Endodermal cell (in vitro differentiated cells): ENCODE measurements around the gene CCDC3. TPM values are rescaled to one million over a fixed set of nuclear protein-coding genes. Genes with fewer than 3 reads are reported as not detected.

Experiments used
- DNase-seq: peaks from one replicate; pipeline ENCODE4 v3.0.0-alpha.2; 2017
- H3K27ac ChIP-seq: 2 replicates; pipeline ENCODE4 v1.5.1; 2013; ENCODE audit warnings: mild to moderate bottlenecking, low read depth, low read length, moderate library complexity
- H3K27me3 ChIP-seq: 2 replicates; pipeline ENCODE4 v1.6.1; 2013; ENCODE audit warnings: mild to moderate bottlenecking, low read length, moderate library complexity; ENCODE audit not compliant: insufficient read depth, control insufficient read depth, poor library complexity, severe bottlenecking
- H3K36me3 ChIP-seq: 2 replicates; pipeline ENCODE4 v1.7.0; 2013; ENCODE audit warnings: mild to moderate bottlenecking, low read length, moderate library complexity; ENCODE audit not compliant: control insufficient read depth, insufficient read depth
- H3K4me1 ChIP-seq: one replicate; pipeline ENCODE4 v1.7.0; 2013; ENCODE audit warnings: low read length; ENCODE audit not compliant: control insufficient read depth, insufficient read depth
- H3K4me3 ChIP-seq: 2 replicates; pipeline ENCODE4 v1.5.1; 2013; ENCODE audit warnings: mild to moderate bottlenecking, low read length, moderate library complexity
- H3K9ac ChIP-seq: 2 replicates; pipeline ENCODE4 v1.6.1; 2013; ENCODE audit warnings: mild to moderate bottlenecking, low read length, moderate library complexity; ENCODE audit not compliant: poor library complexity, severe bottlenecking; ENCODE audit errors: extremely low read depth
- H3K9me3 ChIP-seq: 2 replicates; pipeline ENCODE4 v1.6.1; 2013; ENCODE audit warnings: mild to moderate bottlenecking, low read length, moderate library complexity; ENCODE audit not compliant: control insufficient read depth
- H3K27ac Mint-ChIP-seq: 2 replicates; pipeline ENCODE4 v1.8.0; 2020; ENCODE audit warnings: mixed read lengths
- H3K27me3 Mint-ChIP-seq: 2 replicates; pipeline ENCODE4 v1.8.0; 2021; ENCODE audit warnings: mild to moderate bottlenecking, mixed read lengths; ENCODE audit not compliant: insufficient read depth
- H3K36me3 Mint-ChIP-seq: 2 replicates; pipeline ENCODE4 v1.8.0; 2020; ENCODE audit warnings: low read depth, mixed read lengths
- H3K4me1 Mint-ChIP-seq: 2 replicates; pipeline ENCODE4 v1.8.0; 2020; ENCODE audit warnings: mixed read lengths
- H3K4me3 Mint-ChIP-seq: 2 replicates; pipeline ENCODE4 v1.8.0; 2020; ENCODE audit warnings: mild to moderate bottlenecking, moderate library complexity, mixed read lengths
- H3K9me3 Mint-ChIP-seq: 2 replicates; pipeline ENCODE4 v1.8.0; 2020; ENCODE audit warnings: mild to moderate bottlenecking, mixed read lengths
- CTCF ChIP-seq: fragments of 200-600 bp; sonication (generic); conservative IDR thresholded peaks from 2 replicates; pipeline ENCODE4 v1.5.0; 2021; ENCODE audit warnings: antibody characterized with exemption, mild to moderate bottlenecking
- WGBS, 2 experiments: methylation state at CpG; one replicate each; pipeline versions ENCODE4 v1.1.5 to v1.1.7; 2013; ENCODE audit warnings: missing lambda C conversion rate in 2 of 2, mixed read lengths in 1 of 2; ENCODE audit not compliant: insufficient coverage in 1 of 2, insufficient read length in 1 of 2; 5-methylcytosine and 5-hydroxymethylcytosine counted together
- total RNA-seq, 2 donors: library from RNA; stranded (reverse); fragmentation: NEBNext Ultra II Directional in 1 of 2; extraction: Animal tissue kit (Norgen Biotek cat#: 25700) in 1 of 2; gene quantifications; 2 replicates in 1 of 2; 3 replicates in 1 of 2; pipeline ENCODE4 v1.2.1, GENCODE V29; 2021

Gene CCDC3
- total RNA-seq, 2 donors from 2014 or later: 4.6 to 12.3 TPM

GRCh38 chr10:12925845-12926244 is 75.7 kb downstream of the CCDC3 start:
- WGBS, 2 experiments: 94 to 100% methylated on average over 1 of the region's 1 CpG
- DNase-seq: no peak
- no peaks in the 10 kb centered on the region for H3K4me1 Mint-ChIP-seq

GRCh38 chr10:12924911-12925310 is 76.6 kb downstream of the CCDC3 start:
- H3K4me1 ChIP-seq: no peaks in the 10 kb centered on the region
- H3K27me3 ChIP-seq: no peaks in the 10 kb centered on the region
- H3K36me3 Mint-ChIP-seq: peaks cover 1% of the 10 kb centered on the region
- no peaks in the 10 kb centered on the region for H3K4me1 Mint-ChIP-seq
- H3K9me3 ChIP-seq: no peaks in the 10 kb centered on the region
- no peak overlapping the region for H3K27ac ChIP-seq
- H3K9ac ChIP-seq: no peak overlapping the region
- no peak overlapping the region for H3K27ac Mint-ChIP-seq
- no peaks in the 10 kb centered on the region for H3K27me3 Mint-ChIP-seq
- H3K9me3 Mint-ChIP-seq: no peaks in the 10 kb centered on the region
- no peak for TF ChIP-seq CTCF
- no peaks in the 10 kb centered on the region for H3K36me3 ChIP-seq
- WGBS, 2 experiments: 93 to 95% methylated on average over 4 to 5 of the region's 5 CpGs
- no peak overlapping the region for H3K4me3 Mint-ChIP-seq
- no peak overlapping the region for H3K4me3 ChIP-seq
- DNase-seq: no peak

More at GRCh38 chr10:12925845-12926244, 75.7 kb downstream of the CCDC3 start:
- Histone ChIP-seq H3K9me3 (no peaks in the 10 kb centered on the region), H3K4me3 (no peak overlapping the region), H3K27ac (no peak overlapping the region), H3K36me3 (no peaks in the 10 kb centered on the region), H3K9ac (no peak overlapping the region), H3K4me1 (no peaks in the 10 kb centered on the region), H3K27me3 (no peaks in the 10 kb centered on the region)
- H3K36me3 Mint-ChIP-seq: peaks cover 1% of the 10 kb centered on the region
- H3K4me3 Mint-ChIP-seq: no peak overlapping the region
- H3K9me3 Mint-ChIP-seq: no peaks in the 10 kb centered on the region
- no peaks in the 10 kb centered on the region for H3K27me3 Mint-ChIP-seq
- TF ChIP-seq CTCF: no peak
- H3K27ac Mint-ChIP-seq: no peak overlapping the region

GRCh38 chr10:12922117-12922900 is 79.2 kb downstream of the CCDC3 start:
- Histone ChIP-seq H3K4me3 (no peak overlapping the region), H3K36me3 (no peaks in the 10 kb centered on the region), H3K9me3 (no peaks in the 10 kb centered on the region), H3K4me1 (no peaks in the 10 kb centered on the region), H3K27me3 (no peaks in the 10 kb centered on the region), H3K9ac (no peak overlapping the region), H3K27ac (no peak overlapping the region)
- peaks cover 1% of the 10 kb centered on the region for H3K36me3 Mint-ChIP-seq
- no peaks in the 10 kb centered on the region for H3K9me3 Mint-ChIP-seq
- TF ChIP-seq CTCF: no peak
- H3K4me1 Mint-ChIP-seq: no peaks in the 10 kb centered on the region
- H3K27ac Mint-ChIP-seq: no peak overlapping the region
- H3K27me3 Mint-ChIP-seq: no peaks in the 10 kb centered on the region
- 81 to 82% methylated on average over 6 to 13 of the region's 13 CpGs for WGBS, 2 experiments
- H3K4me3 Mint-ChIP-seq: no peak overlapping the region
- no peak for DNase-seq
